ENCODE data around the gene KRTAP10-1.

DNA sequence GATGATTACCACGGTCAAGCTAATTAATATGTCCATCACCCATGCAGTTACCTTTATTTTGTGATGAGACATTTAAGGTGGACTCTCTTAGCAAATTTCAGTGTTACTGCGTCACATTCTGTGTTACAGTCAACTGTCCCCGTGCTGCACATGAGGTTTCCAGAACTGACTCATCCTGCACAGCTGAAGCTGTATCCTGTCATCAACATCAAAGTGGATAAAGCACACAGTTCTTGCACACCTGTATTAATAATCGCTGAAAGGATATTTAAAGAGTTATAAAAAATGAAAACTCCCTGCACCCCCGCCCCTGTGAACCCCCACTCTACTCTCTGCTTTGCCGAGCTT lies 43.8 kb upstream of the KRTAP10-1 start:
- TF ChIP-seq SPI1 (IDR thresholded peaks at IDR 0.05; ENCODE audit: borderline replicate concordance, low read depth, low read length) (no peak), MAFG (tag; conservative IDR thresholded peaks at IDR 0.05) (no peak), EZH2 (IDR thresholded peaks at IDR 0.05; ENCODE audit: borderline replicate concordance, low read depth, low read length) (no peak), RAD21 (CRISPR knock-in tag; conservative IDR thresholded peaks at IDR 0.05 in 1 of 2, IDR thresholded peaks at IDR 0.05 in 1 of 2) (no peak), EP300 (IDR thresholded peaks at IDR 0.05; ENCODE audit: low read length) (no peak), RB1 (IDR thresholded peaks at IDR 0.05; ENCODE audit: low read depth) (no peak)
- TF ChIP-seq, protein P1, sequence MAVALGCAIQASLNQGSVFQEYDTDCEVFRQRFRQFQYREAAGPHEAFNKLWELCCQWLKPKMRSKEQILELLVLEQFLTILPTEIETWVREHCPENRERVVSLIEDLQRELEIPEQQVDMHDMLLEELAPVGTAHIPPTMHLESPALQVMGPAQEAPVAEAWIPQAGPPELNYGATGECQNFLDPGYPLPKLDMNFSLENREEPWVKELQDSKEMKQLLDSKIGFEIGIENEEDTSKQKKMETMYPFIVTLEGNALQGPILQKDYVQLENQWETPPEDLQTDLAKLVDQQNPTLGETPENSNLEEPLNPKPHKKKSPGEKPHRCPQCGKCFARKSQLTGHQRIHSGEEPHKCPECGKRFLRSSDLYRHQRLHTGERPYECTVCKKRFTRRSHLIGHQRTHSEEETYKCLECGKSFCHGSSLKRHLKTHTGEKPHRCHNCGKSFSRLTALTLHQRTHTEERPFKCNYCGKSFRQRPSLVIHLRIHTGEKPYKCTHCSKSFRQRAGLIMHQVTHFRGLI (CRISPR knock-in tag; IDR thresholded peaks at IDR 0.05): no peak
- TF ChIP-seq, protein P2, sequence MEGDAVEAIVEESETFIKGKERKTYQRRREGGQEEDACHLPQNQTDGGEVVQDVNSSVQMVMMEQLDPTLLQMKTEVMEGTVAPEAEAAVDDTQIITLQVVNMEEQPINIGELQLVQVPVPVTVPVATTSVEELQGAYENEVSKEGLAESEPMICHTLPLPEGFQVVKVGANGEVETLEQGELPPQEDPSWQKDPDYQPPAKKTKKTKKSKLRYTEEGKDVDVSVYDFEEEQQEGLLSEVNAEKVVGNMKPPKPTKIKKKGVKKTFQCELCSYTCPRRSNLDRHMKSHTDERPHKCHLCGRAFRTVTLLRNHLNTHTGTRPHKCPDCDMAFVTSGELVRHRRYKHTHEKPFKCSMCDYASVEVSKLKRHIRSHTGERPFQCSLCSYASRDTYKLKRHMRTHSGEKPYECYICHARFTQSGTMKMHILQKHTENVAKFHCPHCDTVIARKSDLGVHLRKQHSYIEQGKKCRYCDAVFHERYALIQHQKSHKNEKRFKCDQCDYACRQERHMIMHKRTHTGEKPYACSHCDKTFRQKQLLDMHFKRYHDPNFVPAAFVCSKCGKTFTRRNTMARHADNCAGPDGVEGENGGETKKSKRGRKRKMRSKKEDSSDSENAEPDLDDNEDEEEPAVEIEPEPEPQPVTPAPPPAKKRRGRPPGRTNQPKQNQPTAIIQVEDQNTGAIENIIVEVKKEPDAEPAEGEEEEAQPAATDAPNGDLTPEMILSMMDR (IDR thresholded peaks at IDR 0.05 in 2 of 3, conservative IDR thresholded peaks at IDR 0.05 in 1 of 3; ENCODE audit: insufficient read depth in 2 of 3, low read depth in 1 of 3, low read length in 3 of 3): no peak

Measured in K562 (cell line).